GM19452 (cell line): ENCODE results near the gene MRPL52.

ENCODE experiments used
- ATAC-seq: cut with Tn5 transposase; IDR thresholded peaks from one replicate; pipeline ENCODE4 v1.9.1; 2021; ENCODE audit not compliant: unreplicated experiment

Gene MRPL52

DNA sequence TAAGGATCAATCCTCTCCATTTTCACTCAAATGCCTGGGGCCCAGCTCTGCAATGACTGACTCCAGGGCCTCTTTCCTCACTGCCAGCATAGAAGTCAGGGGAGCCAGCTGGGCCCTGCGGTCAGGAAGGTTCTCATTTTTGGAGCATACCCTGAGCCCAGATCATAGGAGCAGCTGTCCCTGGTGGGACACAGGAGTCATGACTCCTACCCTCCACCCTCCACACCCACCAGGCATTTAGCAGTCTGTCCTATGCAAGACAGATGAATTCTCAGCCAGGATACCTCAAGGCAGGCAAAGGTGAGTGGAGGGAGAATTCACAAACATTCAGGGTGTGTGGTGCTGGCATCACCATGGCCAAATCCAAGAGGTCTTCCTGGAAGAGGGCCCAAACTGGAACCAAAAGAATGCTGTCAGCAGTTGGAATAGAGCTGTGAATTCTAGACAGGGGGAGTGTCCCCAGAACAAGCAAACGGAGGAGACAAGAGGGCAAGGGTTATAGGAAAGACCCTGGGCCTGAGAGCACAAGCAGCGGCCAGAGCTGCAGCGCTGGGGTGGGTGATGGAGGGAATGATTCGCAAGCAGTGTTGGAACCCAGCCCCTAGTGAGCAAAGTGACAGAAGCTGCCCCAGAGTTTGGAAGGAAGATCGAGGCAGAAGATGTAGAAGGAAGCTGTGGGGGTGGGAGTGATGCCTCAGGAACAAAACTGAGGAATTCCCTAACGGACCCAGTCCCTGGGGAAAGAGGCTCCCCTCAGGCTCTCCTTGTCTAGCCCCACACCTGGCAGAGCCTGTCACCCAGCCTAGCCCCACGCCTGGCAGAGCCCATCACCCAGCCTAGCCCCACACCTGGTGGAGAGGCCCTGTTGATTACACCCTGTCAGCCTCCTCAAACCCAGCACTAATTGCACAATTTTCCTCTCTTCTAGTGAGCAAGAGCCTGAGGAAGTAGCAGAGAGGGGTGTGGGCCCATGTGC is 48.9 kb downstream of the MRPL52 start:
- ATAC-seq: no peak

DNA sequence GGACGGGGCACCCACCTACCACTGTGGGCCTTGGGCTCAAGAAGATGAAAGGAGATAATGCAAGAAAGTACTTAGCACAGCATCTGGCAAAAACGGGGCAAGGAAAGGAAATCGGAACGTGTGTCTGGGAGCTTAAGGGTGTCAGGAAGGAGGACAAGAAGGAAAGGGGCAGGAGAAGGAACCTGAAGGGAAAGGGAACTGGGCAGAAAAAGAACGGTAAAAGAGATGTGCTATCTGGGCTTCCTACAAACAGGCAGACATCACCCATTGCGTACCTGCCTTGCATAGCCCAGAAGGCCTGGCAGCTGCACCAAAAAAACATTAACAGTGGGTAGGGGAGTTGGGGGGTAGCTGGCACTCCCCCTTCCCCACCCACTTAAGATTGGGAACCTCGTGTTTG is 52.4 kb downstream of the MRPL52 start:
- no peak for ATAC-seq

DNA sequence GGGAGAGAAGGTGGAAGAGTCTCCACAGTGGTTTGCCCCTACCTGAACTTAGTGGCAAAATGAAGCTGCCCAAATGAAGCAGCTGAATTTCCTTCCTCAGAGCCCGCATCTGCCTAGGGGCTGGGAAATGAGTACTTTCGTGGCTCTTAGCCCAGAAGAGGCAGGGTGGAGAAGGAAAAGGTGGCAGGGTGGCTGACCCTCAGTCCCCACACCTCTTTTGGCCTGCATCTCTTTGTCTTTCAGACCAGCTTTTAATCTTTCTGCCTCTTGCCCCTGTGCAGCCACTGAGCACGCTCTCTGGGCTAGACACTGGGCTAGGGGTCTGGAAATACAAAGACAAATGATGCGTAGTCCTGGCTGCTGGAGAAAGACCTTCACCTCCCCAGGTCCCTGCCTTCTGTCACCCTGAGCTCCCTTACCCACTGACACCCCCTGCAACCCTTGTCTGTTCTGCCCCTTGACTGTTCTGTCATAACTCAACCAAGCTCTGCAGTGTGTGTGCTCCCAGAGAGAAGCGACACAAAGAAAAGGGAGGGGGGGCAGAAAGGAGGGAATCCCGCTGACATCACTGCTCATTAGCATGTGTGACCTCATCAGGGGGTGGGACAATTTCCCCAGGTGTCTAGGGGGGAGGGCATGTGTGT is 53.0 kb downstream of the MRPL52 start:
- no peak for ATAC-seq

DNA sequence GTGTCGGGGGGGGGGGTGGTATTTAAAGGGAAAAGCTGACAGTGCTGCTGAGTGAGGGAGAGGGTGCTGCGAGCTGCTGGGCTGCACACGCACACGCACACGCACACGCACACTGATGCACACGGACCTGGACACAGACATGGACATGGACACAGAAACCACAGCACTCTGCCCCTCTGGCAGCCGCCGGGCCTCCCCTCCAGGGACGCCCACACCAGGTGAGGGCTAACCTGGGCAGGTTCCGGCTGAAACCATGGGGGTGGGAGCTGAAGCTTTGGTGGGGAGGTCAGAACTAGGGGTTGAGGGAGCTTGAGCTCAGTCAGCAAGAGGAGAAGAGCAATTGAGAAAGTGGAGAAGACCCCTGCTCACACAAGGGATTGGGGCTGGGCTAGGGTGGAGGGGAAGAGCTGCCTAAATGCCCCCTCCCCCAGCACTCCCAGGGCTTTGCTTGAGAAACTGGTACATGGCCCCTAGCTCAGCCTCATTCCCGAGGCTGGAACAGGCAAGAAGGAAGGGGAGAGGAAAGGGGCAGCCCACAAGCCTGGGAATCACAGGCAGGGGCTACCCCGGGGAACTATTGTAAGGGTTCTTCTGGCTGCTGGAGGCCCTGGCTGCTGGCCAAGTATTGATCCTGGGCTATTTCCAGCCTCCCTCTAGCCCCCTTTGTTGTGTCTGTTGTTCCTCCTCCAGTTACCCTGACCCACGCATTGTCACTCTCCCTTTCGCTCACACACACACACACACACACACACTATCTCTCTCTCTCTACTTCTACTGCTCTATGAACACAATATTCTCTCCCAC is 53.7 kb downstream of the MRPL52 start, which contains the start of gene REM2:
Gene REM2, plus strand, starts transcription at position 50 of the 804 bp plus-strand sequence. Its CDS starts 66 bp downstream, at position 116.
- no peak for ATAC-seq

DNA sequence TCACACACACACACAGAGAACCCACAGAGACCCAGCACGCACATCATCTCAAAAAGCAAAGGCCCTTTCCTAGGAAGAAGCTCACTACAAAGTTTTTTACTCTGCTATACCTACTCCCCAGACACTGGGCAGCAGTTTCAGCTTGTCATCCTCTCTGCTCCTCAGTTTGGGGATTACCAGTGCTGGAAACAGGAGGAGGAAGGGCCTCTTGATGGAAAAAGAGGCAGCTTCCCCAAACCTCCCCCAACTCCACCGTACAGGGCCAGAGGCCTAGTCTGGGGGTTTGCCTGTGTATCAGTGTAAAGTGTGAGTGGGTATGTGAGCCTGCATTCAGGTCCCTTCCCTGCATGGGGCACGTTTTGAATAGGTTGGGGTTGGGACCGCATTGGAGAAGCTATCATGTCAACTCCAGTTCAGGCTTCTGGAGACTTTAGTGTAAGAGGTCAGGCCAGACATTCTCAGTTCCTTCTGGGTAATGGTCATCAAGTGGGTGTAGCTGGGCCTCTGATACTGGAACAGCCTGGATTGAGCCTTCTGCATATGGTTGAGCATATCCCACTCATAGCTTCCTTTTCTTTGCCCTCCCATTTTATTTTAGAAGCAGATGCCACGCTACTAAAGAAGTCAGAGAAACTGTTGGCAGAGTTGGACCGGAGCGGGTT is 54.5 kb downstream of the MRPL52 start:
- ATAC-seq: no peak
